Aorta (tissue), 5 donors: ENCODE data around the gene FOXA2. TPM values are rescaled to one million over a fixed set of nuclear protein-coding genes. Genes with fewer than 3 reads are reported as not detected.

ENCODE experiments used
- ATAC-seq: fragments of 200-7000 bp; cut with Tn5 transposase; one replicate; pipeline ENCODE4 v1.9.1; 2022; ENCODE audit warnings: moderate library complexity; ENCODE audit not compliant: low FRiP score
- DNase-seq, 2 donors: peaks; one replicate each; pipeline ENCODE4 v3.0.0-alpha.2; 2020
- H3K27ac ChIP-seq, 2 donors: one replicate each; pipeline ENCODE4 v1.5.1; 2013; ENCODE audit warnings: low read length in 2 of 2, mild to moderate bottlenecking in 2 of 2, moderate library complexity in 2 of 2, control low read depth in 1 of 2, inconsistent platforms in 1 of 2, low read depth in 1 of 2
- H3K27me3 ChIP-seq, 2 donors: one replicate each; pipeline ENCODE4 v1.6.1; 2013; ENCODE audit warnings: control low read depth in 1 of 2, low read length in 1 of 2, mild to moderate bottlenecking in 1 of 2, moderate library complexity in 1 of 2; ENCODE audit not compliant: insufficient read depth in 2 of 2, control insufficient read depth in 1 of 2
- H3K36me3 ChIP-seq, 2 donors: one replicate each; pipeline ENCODE4 v1.6.1; 2013; ENCODE audit warnings: control low read depth in 1 of 2, low read length in 1 of 2, mild to moderate bottlenecking in 1 of 2; ENCODE audit not compliant: insufficient read depth in 2 of 2, control insufficient read depth in 1 of 2
- H3K4me1 ChIP-seq, 2 donors: one replicate each; pipeline ENCODE4 v1.6.1; 2013; ENCODE audit warnings: low read length in 2 of 2, control low read depth in 1 of 2, mild to moderate bottlenecking in 1 of 2, moderate library complexity in 1 of 2; ENCODE audit not compliant: insufficient read depth in 2 of 2, control insufficient read depth in 1 of 2
- H3K4me3 ChIP-seq, 2 donors: one replicate each; pipeline ENCODE4 v1.5.1; 2013; ENCODE audit warnings: low read length in 2 of 2, control low read depth in 1 of 2, mild to moderate bottlenecking in 1 of 2
- H3K9me3 ChIP-seq: one replicate; pipeline ENCODE4 v1.6.1; 2013; ENCODE audit warnings: mild to moderate bottlenecking, low read length; ENCODE audit not compliant: control insufficient read depth
- WGBS, 2 donors: extraction: QIAGEN DNeasy Blood & Tissue Kit; methylation state at CpG; one replicate each; pipeline ENCODE4 v1.1.7; 2013; 5-methylcytosine and 5-hydroxymethylcytosine counted together
- intact Hi-C, 2 donors: fragments of 100-400 bp; cut with DNase I; formaldehyde crosslinking; loops; one replicate each; pipeline versions ENCODE4 v1.14.2 to v1.15.0; 2022
- polyA plus RNA-seq, 2 donors: library from polyadenylated mRNA; stranded (reverse); fragments of 200-250 nt; gene quantifications; one replicate each; pipeline ENCODE4 v1.2.3, GENCODE V29; 2013
- total RNA-seq, 2 donors: library from RNA; stranded (reverse); fragmentation: NEBNext Ultra II Directional; extraction: Animal tissue kit (Norgen Biotek cat#: 25700); gene quantifications; one replicate each; pipeline ENCODE4 v1.2.1, GENCODE V29; 2021
- donor health status: healthy with polysubstance abuse.
- donor health status: Bipolar disorder and iron deficiency.
- donor health status: DM: no; HTN: no; CAD: no.
- donor health status: DM: no; HTN: no; CAD: no.
- donor health status: DM: yes; HTN: yes; CAD: no.

Gene FOXA2
- total and polyA plus RNA-seq, 4 donors: 0.88 TPM; not detected in 3

DNA sequence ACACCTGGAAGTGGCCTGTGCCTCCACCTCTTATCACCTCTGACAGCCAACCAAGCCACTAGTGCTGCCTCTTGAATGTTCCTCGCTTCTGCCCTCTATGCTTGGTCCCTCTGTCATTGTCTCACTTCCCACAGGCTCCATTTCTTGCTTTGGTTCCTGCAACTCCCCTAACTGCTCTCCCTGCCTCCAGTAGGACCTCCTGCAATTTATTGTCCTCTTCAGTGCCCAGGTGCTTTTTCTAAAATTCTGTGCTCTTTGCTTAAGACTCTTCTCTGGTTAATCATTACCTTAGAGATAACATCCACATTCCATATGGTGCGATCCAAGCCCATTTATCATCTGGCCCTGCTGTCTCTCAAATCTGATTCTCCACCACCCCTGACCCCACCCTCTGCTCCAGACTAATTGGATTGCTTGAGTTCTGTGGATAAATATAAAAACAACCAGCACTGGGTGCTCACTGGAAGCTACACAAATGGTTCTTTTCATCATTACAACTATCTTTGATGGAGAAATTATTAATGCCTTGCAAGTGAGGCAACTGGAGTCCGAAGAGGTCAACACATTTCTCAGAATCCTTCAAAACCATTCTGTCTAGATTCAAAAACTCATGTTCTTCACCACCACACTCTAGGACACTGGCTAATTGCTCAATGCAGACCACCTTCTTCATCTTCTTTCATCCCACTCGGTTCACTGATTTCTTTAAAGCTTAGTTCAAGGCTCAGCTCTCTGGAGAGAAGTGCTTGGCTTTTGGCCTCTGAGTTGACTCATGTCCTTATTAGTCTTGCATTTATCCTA, 47.2 kb downstream of the FOXA2 start:
- no peaks in the 10 kb centered on the region for H3K9me3 ChIP-seq
- H3K27ac ChIP-seq: no peak overlapping the region
- DNase-seq (no peak), ATAC-seq (no peak)
- peaks cover 0 to 3% of the 10 kb centered on the region in 2 donors for H3K27me3 ChIP-seq
- WGBS, 2 donors: 77 to 81% methylated on average over 4 of the region's 4 CpGs
- intact Hi-C loops: no loop called here
- no peaks in the 10 kb centered on the region for H3K36me3 ChIP-seq
- no peaks in the 10 kb centered on the region for H3K4me1 ChIP-seq
- no peak overlapping the region for H3K4me3 ChIP-seq

DNA sequence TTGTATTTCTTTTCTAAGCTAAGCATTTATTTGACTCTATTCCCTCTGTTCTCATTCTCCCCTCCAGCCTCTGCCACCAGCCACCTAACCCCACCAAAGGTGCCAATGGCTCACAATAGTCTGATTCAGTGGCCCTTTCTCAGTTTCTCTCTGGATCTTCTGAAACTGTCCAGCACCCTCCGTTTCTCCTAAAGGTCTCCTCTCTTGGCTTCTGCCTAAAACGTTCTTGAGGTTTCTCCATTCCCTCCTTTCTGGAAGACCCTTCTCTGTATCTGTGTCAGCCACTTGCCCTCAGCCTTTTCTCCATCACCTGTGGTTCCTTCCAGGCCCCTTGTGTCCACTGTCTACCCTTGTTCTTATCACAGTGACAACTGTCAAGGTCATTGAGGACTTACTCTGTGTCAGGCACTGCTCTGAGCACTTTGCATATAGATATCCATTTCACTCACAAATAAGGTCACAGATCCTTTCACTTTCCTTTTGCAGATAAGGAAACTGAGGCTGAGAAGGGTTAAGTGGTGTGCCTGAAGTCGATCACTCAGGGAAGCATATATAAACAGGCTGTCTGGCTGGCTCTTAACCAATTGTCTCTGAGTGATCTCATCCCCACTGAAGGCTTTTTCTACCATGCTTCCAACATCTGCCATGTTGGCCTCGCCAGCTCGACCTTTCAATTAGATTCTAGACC, 48.1 kb downstream of the FOXA2 start:
- ATAC-seq (no peak), DNase-seq (no peak)
- WGBS, 2 donors: 78 to 86% methylated on average over 5 of the region's 5 CpGs
- intact Hi-C loops: no loop called here
- H3K36me3 ChIP-seq: no peaks in the 10 kb centered on the region
- no peaks in the 10 kb centered on the region for H3K4me1 ChIP-seq
- H3K4me3 ChIP-seq: no peak overlapping the region
- no peak overlapping the region for H3K27ac ChIP-seq
- H3K27me3 ChIP-seq: peaks cover 0 to 3% of the 10 kb centered on the region in 2 donors
- H3K9me3 ChIP-seq: no peaks in the 10 kb centered on the region

DNA sequence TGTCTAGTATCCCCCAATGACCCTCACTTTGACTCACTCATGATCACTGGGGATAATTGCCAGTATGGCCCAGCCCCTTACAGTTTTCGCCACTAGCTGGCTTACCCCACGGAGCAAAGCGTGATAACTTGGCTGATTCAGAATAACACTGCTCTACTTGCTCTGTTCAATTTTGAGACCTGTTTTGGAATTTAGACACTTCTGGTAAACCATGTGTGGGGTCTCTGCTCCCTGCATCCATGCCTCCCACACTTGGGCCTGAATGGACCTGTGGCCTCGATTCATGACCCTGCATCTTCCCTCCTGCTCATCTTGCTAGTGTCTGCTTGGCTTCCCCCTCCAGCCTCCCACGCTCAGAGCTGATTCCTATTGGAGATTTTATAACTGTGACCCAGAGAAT, 48.9 kb downstream of the FOXA2 start:
- 83 to 87% methylated on average over 5 of the region's 5 CpGs for WGBS, 2 donors
- no peaks in the 10 kb centered on the region for H3K4me1 ChIP-seq
- intact Hi-C loops: no loop called here
- H3K9me3 ChIP-seq: no peaks in the 10 kb centered on the region
- no peaks in the 10 kb centered on the region for H3K36me3 ChIP-seq
- no peak for DNase-seq
- no peak for ATAC-seq
- H3K27ac ChIP-seq: no peak overlapping the region
- H3K27me3 ChIP-seq: peaks cover 0 to 3% of the 10 kb centered on the region in 2 donors
- H3K4me3 ChIP-seq: no peak overlapping the region

DNA sequence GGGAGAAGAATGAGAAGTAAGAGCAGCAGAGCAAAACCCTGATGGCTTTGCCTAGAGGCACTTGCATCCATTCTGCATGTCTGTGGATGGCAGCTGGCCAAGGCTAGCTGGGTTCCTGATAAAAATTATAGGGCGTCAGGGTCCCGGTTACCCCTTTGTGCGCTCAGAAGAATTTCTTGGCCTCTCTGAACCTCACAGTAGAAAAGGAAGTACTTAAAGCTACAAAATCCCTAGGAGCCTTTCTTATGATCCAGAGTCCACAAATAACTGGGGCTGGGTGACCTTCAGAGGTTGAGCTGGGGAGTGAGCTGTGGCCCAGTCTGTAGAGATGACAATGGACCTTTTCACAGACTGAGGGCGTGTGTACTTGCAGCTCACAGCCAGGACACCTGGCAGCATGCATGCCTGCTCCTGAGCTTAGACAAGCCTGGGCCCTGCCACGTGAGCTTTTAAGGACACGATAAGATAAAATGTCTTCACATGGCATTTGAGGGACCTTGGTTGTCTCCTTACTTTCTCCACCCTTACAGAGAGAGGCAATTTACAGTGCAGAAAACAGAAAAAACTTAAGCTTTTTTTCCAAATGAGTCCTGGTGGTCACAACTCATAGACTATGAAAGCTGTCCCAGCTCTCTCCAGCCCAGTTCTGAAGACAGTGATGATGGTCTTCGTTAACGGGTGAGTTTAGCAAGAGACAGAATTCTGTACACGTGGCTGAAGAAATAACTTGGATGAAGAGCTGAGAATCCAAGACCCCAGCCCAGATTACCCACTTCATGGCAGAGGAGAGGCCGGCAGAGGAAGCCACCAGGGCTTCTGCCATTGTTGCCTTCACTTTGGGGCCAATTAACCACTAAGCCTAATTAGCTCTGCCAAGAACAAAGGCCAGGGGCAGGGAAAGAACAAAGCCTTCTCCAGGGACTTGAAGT, 50.3 kb downstream of the FOXA2 start:
- Histone ChIP-seq H3K27me3 (no peaks in the 10 kb centered on the region), H3K4me1 (no peaks in the 10 kb centered on the region), H3K4me3 (no peak overlapping the region), H3K9me3 (no peaks in the 10 kb centered on the region), H3K27ac (no peak overlapping the region), H3K36me3 (no peaks in the 10 kb centered on the region)
- WGBS, 2 donors: 83% methylated on average over 10 of the region's 10 CpGs
- intact Hi-C loops: no loop called here
- ATAC-seq (no peak), DNase-seq (no peak)

DNA sequence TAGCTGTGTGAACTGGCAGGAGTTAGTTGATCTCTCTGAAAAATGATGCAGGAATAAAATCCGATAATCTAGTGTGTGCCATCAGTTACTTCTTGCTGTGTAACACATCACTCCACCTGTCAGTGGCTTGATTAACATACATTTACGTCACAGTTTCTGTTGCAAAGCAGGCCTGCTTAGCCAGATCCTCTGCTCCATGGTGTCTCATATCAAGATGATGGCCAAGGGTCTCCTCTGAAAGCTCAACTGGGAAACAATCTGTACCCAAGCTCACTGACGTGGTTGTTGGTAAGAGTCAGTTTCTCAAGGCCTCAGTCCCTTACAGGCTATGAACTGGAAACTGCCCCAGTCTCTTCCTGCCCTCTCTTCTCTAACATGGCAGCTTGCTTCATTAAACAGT, 51.8 kb downstream of the FOXA2 start:
- Histone ChIP-seq H3K9me3 (no peaks in the 10 kb centered on the region), H3K36me3 (no peaks in the 10 kb centered on the region), H3K27ac (no peak overlapping the region), H3K4me3 (no peak overlapping the region), H3K27me3 (no peaks in the 10 kb centered on the region), H3K4me1 (no peaks in the 10 kb centered on the region)
- intact Hi-C loops: no loop called here
- DNase-seq: no peak
- 70 to 72% methylated on average over 3 of the region's 3 CpGs for WGBS, 2 donors
- no peak for ATAC-seq

DNA sequence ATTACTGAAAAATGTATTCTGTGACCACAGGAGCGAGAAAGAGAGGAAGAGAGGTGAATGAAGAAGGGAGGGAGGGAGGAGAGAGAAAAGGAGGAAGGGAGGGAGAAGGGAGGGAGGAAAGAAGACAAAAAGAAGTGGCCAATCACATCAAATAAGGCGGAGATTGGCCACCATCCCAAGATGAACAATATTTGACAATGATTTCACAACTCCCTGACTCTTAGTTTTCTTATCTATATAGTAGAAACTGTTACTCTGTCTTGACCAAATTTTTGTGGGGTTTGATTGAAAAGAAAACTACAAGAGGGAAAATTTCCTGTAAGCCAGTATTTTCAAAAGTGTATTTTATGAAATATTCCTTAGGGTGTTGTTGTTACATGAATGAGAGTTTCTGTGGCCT, 52.6 kb downstream of the FOXA2 start:
- Histone ChIP-seq H3K27ac (no peak overlapping the region), H3K4me3 (no peak overlapping the region), H3K9me3 (no peaks in the 10 kb centered on the region), H3K27me3 (no peaks in the 10 kb centered on the region), H3K36me3 (no peaks in the 10 kb centered on the region), H3K4me1 (no peaks in the 10 kb centered on the region)
- intact Hi-C loops: no loop called here
- ATAC-seq (no peak), DNase-seq (no peak)
- 93 to 94% methylated on average over 2 of the region's 2 CpGs for WGBS, 2 donors

DNA sequence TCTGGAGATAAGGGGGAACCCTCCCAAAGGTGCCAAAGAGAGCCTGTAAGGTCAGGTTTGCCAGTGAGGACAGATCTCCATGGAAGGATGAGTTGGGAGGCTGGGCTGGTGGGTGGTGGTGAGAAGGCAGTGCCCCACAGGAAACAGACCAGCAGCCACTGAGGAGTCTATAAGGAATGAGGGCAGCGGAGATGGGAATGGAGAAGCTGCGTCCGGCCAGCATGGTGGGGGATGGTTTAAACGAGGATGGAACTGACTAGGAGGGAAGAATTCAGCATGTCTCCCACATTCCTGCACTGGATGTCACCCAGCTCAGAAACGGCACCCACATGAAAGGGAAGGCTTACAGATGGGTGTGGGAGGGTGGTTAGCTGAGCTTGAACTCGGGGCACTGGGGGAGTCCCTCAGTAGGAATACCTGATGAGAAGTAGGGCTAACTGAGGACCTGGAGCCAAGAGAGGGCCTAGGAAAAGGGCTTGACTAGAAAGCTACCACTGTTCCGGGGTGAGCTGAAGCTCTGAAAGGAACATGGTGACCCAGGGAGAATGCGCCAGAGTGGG, 53.2 kb downstream of the FOXA2 start:
- Histone ChIP-seq H3K9me3 (no peaks in the 10 kb centered on the region), H3K27ac (no peak overlapping the region), H3K36me3 (no peaks in the 10 kb centered on the region), H3K4me3 (no peak overlapping the region), H3K4me1 (no peaks in the 10 kb centered on the region), H3K27me3 (no peaks in the 10 kb centered on the region)
- no peak for ATAC-seq
- WGBS, 2 donors: 76 to 78% methylated on average over 8 of the region's 8 CpGs
- intact Hi-C loops: no loop called here
- DNase-seq: no peak
